Ovary (tissue), 9 donors: ENCODE data around the gene TADA2A. TPM values are rescaled to one million over a fixed set of nuclear protein-coding genes. Genes with fewer than 3 reads are reported as not detected.

Source experiments
- DNase-seq, 5 donors: peaks; one replicate each; pipeline ENCODE4 v3.0.0-alpha.2; 2019 to 2020
- H3K27ac ChIP-seq, 2 donors: fragments of 200-600 bp; one replicate each; pipeline versions ENCODE4 v1.5.1 to v1.8.0; 2019 to 2022
- H3K27me3 ChIP-seq: fragments of 200-600 bp; one replicate; pipeline ENCODE4 v1.8.0; 2022
- H3K36me3 ChIP-seq: fragments of 200-600 bp; sonication (generic); one replicate; pipeline ENCODE4 v1.5.1; 2019
- H3K4me1 ChIP-seq: one replicate; pipeline ENCODE4 v1.8.1; 2013; ENCODE audit warnings: mild to moderate bottlenecking, moderate library complexity; ENCODE audit not compliant: insufficient read depth
- H3K4me3 ChIP-seq: fragments of 200-600 bp; sonication (generic); one replicate; pipeline ENCODE4 v1.5.1; 2017
- H3K9me3 ChIP-seq, 2 donors: fragments of 200-600 bp in 1 of 2; sonication (generic) in 1 of 2; one replicate each; pipeline versions ENCODE4 v1.5.1 to v1.8.1; 2013 to 2019; ENCODE audit warnings: mild to moderate bottlenecking in 1 of 2, moderate library complexity in 1 of 2
- CTCF ChIP-seq, 3 donors: fragments of 450-650 bp in 2 of 3; fragments of 200-600 bp in 1 of 3; IDR thresholded peaks; one replicate each; pipeline versions ENCODE4 v1.5.1 to v1.8.0; 2016 to 2022; ENCODE audit warnings: antibody characterized with exemption in 3 of 3, mild to moderate bottlenecking in 1 of 3
- EP300 ChIP-seq: sonication (generic); formaldehyde crosslinking; IDR thresholded peaks from one replicate; pipeline ENCODE4 v1.6.1; 2017; ENCODE audit warnings: antibody characterized with exemption
- POLR2A ChIP-seq: fragments of 450-650 bp; IDR thresholded peaks from one replicate; pipeline ENCODE4 v1.6.1; 2017; ENCODE audit warnings: antibody characterized with exemption, mild to moderate bottlenecking, moderate library complexity
- WGBS, 3 donors: extraction: QIAGEN DNeasy Blood & Tissue Kit in 1 of 3; methylation state at CpG; one replicate each; pipeline versions ENCODE4 v1.1.5 to v1.1.7; 2013 to 2017; 5-methylcytosine and 5-hydroxymethylcytosine counted together
- intact Hi-C, 4 donors: fragments of 100-400 bp; cut with DNase I; formaldehyde crosslinking; loops; one replicate each; pipeline versions ENCODE4 v1.11.0 to v1.15.1; 2022 to 2023
- polyA plus RNA-seq, 2 donors: library from polyadenylated mRNA; stranded (reverse); fragments of 200-250 nt in 1 of 2; fragments of 350-450 nt in 1 of 2; fragmentation: Illumina TruSeq in 1 of 2; extraction: RNeasy Lipid Tissue Mini Kit (QIAGEN cat#74804) in 1 of 2; gene quantifications; one replicate each; pipeline ENCODE4 v1.2.3, GENCODE V29; 2013 to 2014
- total RNA-seq, 7 donors: library from RNA; depleted of rRNA in 2 of 7; stranded (reverse); fragments of >200 nt in 2 of 7; fragmentation: NEBNext Ultra II Directional in 3 of 7; extraction: Animal tissue kit (Norgen Biotek cat#: 25700) in 3 of 7; gene quantifications; one replicate each; pipeline versions ENCODE4 v1.1.0 to v1.2.4, GENCODE V29; 2016 to 2023
- donor health status: DM: no; HTN: no; CAD: no; lungs with moderate emphysema.
- donor health status: DM: no; HTN: no; CAD: no.
- donor health status: Bipolar disorder and iron deficiency.
- donor health status: DM: yes; HTN: yes; CAD: no.
- donor health status: DM: no; HTN: no; CAD: no.
- donor health status: DM: yes; HTN: yes; CAD: no.

Gene TADA2A
- total and polyA plus RNA-seq, 9 donors: 9.2 to 33.2 (median 23.1) TPM

- WGBS, 3 donors: 76 to 77% (median 77%) methylated on average over 5 of the region's 5 CpGs
- Histone ChIP-seq H3K4me1 (no peaks in the 10 kb centered on the region), H3K27ac (no peak overlapping the region), H3K4me3 (no peak overlapping the region), H3K9me3 (no peaks in the 10 kb centered on the region), H3K36me3 (no peaks in the 10 kb centered on the region), H3K27me3 (no peaks in the 10 kb centered on the region)
- TF ChIP-seq POLR2A (no peak), CTCF (IDR thresholded peaks at IDR 0.05) (no peak), EP300 (no peak)
- intact Hi-C loops: no loop called here
- no peak for DNase-seq
Measured at GRCh38 chr17:37519251-37519985, 112.7 kb downstream of the TADA2A start.

- Histone ChIP-seq H3K4me1 (no peaks in the 10 kb centered on the region), H3K4me3 (no peak overlapping the region), H3K27ac (no peak overlapping the region), H3K9me3 (no peaks in the 10 kb centered on the region), H3K36me3 (no peaks in the 10 kb centered on the region), H3K27me3 (no peaks in the 10 kb centered on the region)
- WGBS, 3 donors: 78 to 82% (median 81%) methylated on average over 8 of the region's 8 CpGs
- TF ChIP-seq CTCF (IDR thresholded peaks at IDR 0.05) (no peak), EP300 (no peak), POLR2A (no peak)
- intact Hi-C loops: no loop called here
- DNase-seq: no peak
Measured at GRCh38 chr17:37520174-37520573, 113.5 kb downstream of the TADA2A start.

GRCh38 chr17:37521821-37522220 lies 115.1 kb downstream of the TADA2A start:
- H3K27me3 ChIP-seq: no peaks in the 10 kb centered on the region
- 93 to 95% (median 93%) methylated on average over 5 of the region's 5 CpGs for WGBS, 3 donors
- no peak overlapping the region for H3K4me3 ChIP-seq
- no peak for DNase-seq
- TF ChIP-seq POLR2A (no peak), CTCF (IDR thresholded peaks at IDR 0.05) (no peak), EP300 (no peak)
- H3K4me1 ChIP-seq: no peaks in the 10 kb centered on the region
- H3K36me3 ChIP-seq: no peaks in the 10 kb centered on the region
- intact Hi-C loops: no loop called here
- no peak overlapping the region for H3K27ac ChIP-seq
- H3K9me3 ChIP-seq: no peaks in the 10 kb centered on the region

- no peak overlapping the region for H3K27ac ChIP-seq
- H3K27me3 ChIP-seq: no peaks in the 10 kb centered on the region
- no peak overlapping the region for H3K4me3 ChIP-seq
- no peaks in the 10 kb centered on the region for H3K36me3 ChIP-seq
- no peaks in the 10 kb centered on the region for H3K4me1 ChIP-seq
- H3K9me3 ChIP-seq: no peaks in the 10 kb centered on the region
- intact Hi-C loops: no loop called here
- TF ChIP-seq CTCF (IDR thresholded peaks at IDR 0.05) (no peak), POLR2A (no peak), EP300 (no peak)
- no peak for DNase-seq
- WGBS, 3 donors: 83 to 85% (median 85%) methylated on average over 8 of the region's 8 CpGs
Measured at GRCh38 chr17:37523715-37524219, 117.1 kb downstream of the TADA2A start.
